Measurements from ENCODE around the gene KIAA1614. TPM values are rescaled to one million over a fixed set of nuclear protein-coding genes. Genes with fewer than 3 reads are reported as not detected.

The KIAA1614 gene
- total RNA-seq, 1 experiment from 2014 or later: 3.3 TPM

- no peak for TF ChIP-seq ZSCAN18 (CRISPR knock-in tag; IDR thresholded peaks at IDR 0.05)
- no peak for TF ChIP-seq SMAD3 (CRISPR knock-in tag; IDR thresholded peaks at IDR 0.05; ENCODE audit: borderline replicate concordance)
- no peak for TF ChIP-seq GABPB1 (CRISPR knock-in tag; IDR thresholded peaks at IDR 0.05)
- TF ChIP-seq E2F4 (CRISPR knock-in tag; IDR thresholded peaks at IDR 0.05; ENCODE audit: borderline replicate concordance, low read depth): no peak
- TF ChIP-seq ZNF425 (CRISPR knock-in tag; conservative IDR thresholded peaks at IDR 0.05): no peak
- no peak for TF ChIP-seq RORB (CRISPR knock-in tag; IDR thresholded peaks at IDR 0.05)
- no peak for TF ChIP-seq SOX15 (CRISPR knock-in tag; IDR thresholded peaks at IDR 0.05)
These were observed 30.7 kb upstream of the KIAA1614 start (continued) for GRCh38 chr1:180881806-180882509.

GRCh38 chr1:180884588-180885300 lies 28.0 kb upstream of the KIAA1614 start:
- DNase-seq (ENCODE audit: low spot score) (no peak), ATAC-seq (no peak)
- TF ChIP-seq MXD4 (CRISPR knock-in tag; IDR thresholded peaks at IDR 0.05; ENCODE audit: borderline replicate concordance): no peak
- no peak for TF ChIP-seq ZNF281 (CRISPR knock-in tag; IDR thresholded peaks at IDR 0.05)
- no peak for TF ChIP-seq NR2C2 (CRISPR knock-in tag; IDR thresholded peaks at IDR 0.05)
- TF ChIP-seq CREB1 (CRISPR knock-in tag; IDR thresholded peaks at IDR 0.05): no peak
- no peak for TF ChIP-seq ZSCAN18 (CRISPR knock-in tag; IDR thresholded peaks at IDR 0.05)
- no peak for TF ChIP-seq SMAD3 (CRISPR knock-in tag; IDR thresholded peaks at IDR 0.05; ENCODE audit: borderline replicate concordance)
- no peak for TF ChIP-seq MAX (CRISPR knock-in tag; IDR thresholded peaks at IDR 0.05)
- TF ChIP-seq USF2 (CRISPR knock-in tag; IDR thresholded peaks at IDR 0.05): no peak
- TF ChIP-seq PREB (CRISPR knock-in tag; IDR thresholded peaks at IDR 0.05; ENCODE audit: borderline replicate concordance): no peak
- no peak for TF ChIP-seq SOX15 (CRISPR knock-in tag; IDR thresholded peaks at IDR 0.05)
- no peak for TF ChIP-seq FOXP4 (CRISPR knock-in tag; IDR thresholded peaks at IDR 0.05)
- no peak for TF ChIP-seq ZNF317 (CRISPR knock-in tag; IDR thresholded peaks at IDR 0.05; ENCODE audit: borderline replicate concordance, low read depth)
- TF ChIP-seq JUN (CRISPR knock-in tag; IDR thresholded peaks at IDR 0.05): no peak
- Mint-ChIP-seq H3K9me3 (no peaks in the 10 kb centered on the region), H3K4me1 (peaks cover 4% of the 10 kb centered on the region), H3K27ac (no peak overlapping the region), H3K4me3 (no peak overlapping the region), H3K27me3 (ENCODE audit: low read depth) (no peaks in the 10 kb centered on the region), H3K36me3 (peaks cover 6% of the 10 kb centered on the region; the same call in 1 of the 2 replicates)
- ChIA-PET CTCF (interaction anchor here (0.6 to 1.7 kb wide), 4 partner anchors 33 to 705 kb away, joined by 3 to 4 read pairs (median 4); no protein-coding TSS in a partner anchor), POLR2A (interaction anchor here (0.6 kb wide), 1 partner anchor 372 kb away, joined by 8 read pairs; no protein-coding TSS in a partner anchor)
